GM19395 (cell line): ENCODE data around the gene SLC8B1.

Experiments used
- ATAC-seq: cut with Tn5 transposase; IDR thresholded peaks from one replicate; pipeline ENCODE4 v1.9.1; 2021; ENCODE audit warnings: mild to moderate bottlenecking, moderate library complexity; ENCODE audit not compliant: unreplicated experiment

Gene SLC8B1

GRCh38 chr12:113271853-113272561 is 62.9 kb downstream of the SLC8B1 start:
- ATAC-seq: no peak

GRCh38 chr12:113271466-113271852 is 63.5 kb downstream of the SLC8B1 start:
- no peak for ATAC-seq

GRCh38 chr12:113270709-113271009 is 64.2 kb downstream of the SLC8B1 start:
- no peak for ATAC-seq

GRCh38 chr12:113269257-113269943 is 65.5 kb downstream of the SLC8B1 start:
- no peak for ATAC-seq

- ATAC-seq: no peak
Measured at GRCh38 chr12:113268621-113269020, 66.3 kb downstream of the SLC8B1 start.

GRCh38 chr12:113268136-113268535 is 66.8 kb downstream of the SLC8B1 start:
- no peak for ATAC-seq

GRCh38 chr12:113267621-113268020 is 67.3 kb downstream of the SLC8B1 start:
- no peak for ATAC-seq

GRCh38 chr12:113266106-113266895 is 68.6 kb downstream of the SLC8B1 start:
- ATAC-seq: no peak

GRCh38 chr12:113263431-113263963 is 71.4 kb downstream of the SLC8B1 start:
- no peak for ATAC-seq

GRCh38 chr12:113262710-113263109 is 72.2 kb downstream of the SLC8B1 start:
- ATAC-seq: no peak

- ATAC-seq: no peak
Measured at GRCh38 chr12:113261847-113262470, 73.0 kb downstream of the SLC8B1 start.

GRCh38 chr12:113260636-113261300 is 74.1 kb downstream of the SLC8B1 start:
- ATAC-seq: no peak

GRCh38 chr12:113260127-113260526 is 74.8 kb downstream of the SLC8B1 start:
- ATAC-seq: no peak

- ATAC-seq: no peak
Measured at GRCh38 chr12:113257564-113257963, 77.3 kb downstream of the SLC8B1 start.

- ATAC-seq: no peak
Measured at GRCh38 chr12:113254298-113254697, 80.6 kb downstream of the SLC8B1 start.

- no peak for ATAC-seq
Measured at GRCh38 chr12:113253532-113254285, 81.2 kb downstream of the SLC8B1 start.

- no peak for ATAC-seq
Measured at GRCh38 chr12:113252494-113252893, 82.4 kb downstream of the SLC8B1 start.

- no peak for ATAC-seq
Measured at GRCh38 chr12:113251404-113252070, 83.4 kb downstream of the SLC8B1 start.

- ATAC-seq: no peak
Measured at GRCh38 chr12:113250045-113250444, 84.9 kb downstream of the SLC8B1 start.
